Activated CD4-positive, alpha-beta T cell treated with anti-CD3 and anti-CD28 coated beads for 1 hour (primary cell): ENCODE measurements around the gene TNNI2.
A peak's percentile ranks its signal among the peaks of the same experiment; 100 is the strongest.

Source experiments
- DNase-seq: peaks from one replicate; pipeline ENCODE4 v3.0.0-alpha.2; 2020

TNNI2 gene

DNA sequence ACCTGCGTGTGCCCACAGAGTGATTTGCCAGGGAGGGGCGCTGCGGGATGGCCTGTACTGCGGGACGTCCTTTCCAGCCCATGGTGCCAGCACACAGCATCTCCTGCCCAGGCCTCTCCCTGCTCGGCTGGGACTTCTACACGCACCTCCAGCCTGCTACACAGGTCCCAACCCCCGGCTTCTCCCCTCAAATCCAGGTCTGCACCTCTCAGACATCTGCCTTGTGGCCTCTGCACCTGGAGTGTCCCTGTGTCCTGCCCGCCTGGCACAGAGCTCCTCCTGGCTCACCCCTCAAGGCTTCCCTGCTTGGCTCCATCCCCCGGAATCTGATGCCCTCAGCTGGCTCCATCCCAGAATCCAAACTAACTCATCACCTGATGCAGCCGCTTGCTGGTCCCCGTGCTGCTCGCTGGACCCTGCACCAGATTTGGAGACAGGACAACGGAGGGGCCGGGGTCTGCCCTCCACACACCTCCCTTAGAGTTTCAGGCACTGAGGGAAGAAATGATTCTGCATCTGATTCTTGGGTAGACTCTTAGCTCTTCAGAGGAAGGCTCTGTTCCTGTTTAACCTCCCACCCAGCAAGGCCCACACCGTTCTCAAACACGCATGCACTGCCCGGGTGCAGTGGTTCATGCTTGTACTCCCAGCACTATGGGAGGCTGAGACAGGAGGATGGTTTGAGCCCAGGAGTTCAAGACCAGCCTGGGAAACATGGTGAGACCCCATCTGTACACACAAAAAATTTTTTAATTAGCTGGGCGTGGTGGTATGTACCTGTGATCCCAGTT, 10.1 kb downstream of the TNNI2 start:
- DNase-seq, result no peak

DNA sequence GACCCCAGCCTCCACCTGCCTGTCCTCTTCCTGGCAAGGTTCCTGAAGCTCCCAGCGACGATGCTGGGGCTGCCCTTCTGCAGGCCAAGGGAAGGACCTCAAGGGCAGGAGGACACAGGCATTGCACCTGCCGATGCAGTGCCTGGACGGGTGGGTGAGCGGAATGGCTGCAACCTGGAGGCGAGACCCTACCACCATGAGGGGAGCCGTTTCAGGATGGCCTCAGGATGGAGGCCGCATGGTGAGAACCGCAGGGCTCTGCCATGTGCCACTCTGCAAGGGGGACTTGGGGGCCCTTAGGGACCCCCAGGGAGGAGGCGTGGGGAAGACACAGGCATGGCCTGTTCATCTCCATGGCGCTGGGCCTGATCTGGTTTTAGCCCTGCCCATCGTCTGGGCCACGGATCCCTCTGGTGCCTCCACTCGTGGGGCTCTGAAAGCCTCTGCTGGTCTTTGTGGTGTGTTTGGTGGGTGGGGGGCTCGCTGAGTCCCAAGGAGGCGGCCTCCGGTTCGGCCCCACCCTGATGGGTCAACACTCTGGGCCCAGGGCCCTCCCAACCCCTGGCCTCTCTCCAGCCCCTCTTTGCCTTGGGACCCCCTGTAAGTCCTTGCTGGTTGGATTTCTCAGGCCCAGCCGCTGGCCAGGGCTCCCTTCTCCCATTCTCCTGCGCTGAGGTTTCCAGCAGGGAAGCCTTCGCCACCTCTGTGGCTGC, 12.8 kb downstream of the TNNI2 start:
- no peak for DNase-seq

DNA sequence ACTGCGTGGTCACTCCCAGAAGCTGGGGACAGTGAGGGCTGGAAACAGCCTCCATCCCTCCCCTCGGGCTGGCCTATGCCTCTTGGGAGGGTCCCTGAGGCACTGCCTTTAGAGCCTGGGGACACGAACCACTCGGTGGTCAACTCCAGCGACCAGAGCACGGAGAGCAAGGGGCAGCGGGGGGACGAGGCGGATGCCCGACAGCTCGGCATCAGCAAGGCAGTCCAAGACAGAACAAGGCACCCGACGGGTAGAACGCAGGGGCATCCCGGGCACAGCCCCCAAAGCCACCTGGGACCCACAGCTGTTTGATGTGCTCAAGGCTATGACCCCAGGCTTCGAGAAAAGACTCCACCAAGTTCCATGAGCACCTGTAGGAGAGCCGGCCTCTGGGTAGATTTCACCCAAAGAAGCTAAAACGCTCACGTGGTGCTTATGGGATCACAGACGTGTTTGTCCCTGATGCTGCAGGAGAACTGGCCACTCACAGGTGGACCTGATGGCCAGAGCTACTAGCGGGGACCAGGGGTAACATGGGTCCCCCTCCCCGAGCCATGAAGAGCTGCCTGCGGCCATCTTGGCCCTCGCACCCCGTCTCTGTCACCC, 13.6 kb downstream of the TNNI2 start:
- DNase-seq, result no peak

DNA sequence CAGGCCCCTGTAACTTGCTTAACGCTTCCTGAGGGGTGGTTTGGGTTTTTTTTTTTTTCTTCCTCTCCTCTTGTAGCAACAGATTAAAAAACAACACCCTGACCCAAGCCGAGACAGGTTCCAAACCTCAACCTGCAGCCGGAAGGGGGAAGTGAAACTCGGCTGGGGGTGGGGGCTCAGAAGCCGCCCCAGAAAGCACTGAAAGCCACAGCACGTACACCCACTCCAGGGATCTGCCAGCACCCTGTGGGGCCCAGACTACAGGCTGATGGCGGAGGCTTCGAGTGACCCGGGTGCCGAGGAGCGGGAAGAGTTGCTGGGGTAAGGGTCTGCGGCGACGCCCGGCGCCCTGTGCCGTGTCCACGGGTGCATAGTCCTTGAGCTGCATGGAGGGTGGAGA, 14.1 kb downstream of the TNNI2 start, which contains the start of gene LSP1:
Gene LSP1 (plus strand): TSS at position 208 of the 400 bp plus-strand sequence. CDS start 61 bp downstream, at position 269.
- DNase-seq, result peak; percentile 60

DNA sequence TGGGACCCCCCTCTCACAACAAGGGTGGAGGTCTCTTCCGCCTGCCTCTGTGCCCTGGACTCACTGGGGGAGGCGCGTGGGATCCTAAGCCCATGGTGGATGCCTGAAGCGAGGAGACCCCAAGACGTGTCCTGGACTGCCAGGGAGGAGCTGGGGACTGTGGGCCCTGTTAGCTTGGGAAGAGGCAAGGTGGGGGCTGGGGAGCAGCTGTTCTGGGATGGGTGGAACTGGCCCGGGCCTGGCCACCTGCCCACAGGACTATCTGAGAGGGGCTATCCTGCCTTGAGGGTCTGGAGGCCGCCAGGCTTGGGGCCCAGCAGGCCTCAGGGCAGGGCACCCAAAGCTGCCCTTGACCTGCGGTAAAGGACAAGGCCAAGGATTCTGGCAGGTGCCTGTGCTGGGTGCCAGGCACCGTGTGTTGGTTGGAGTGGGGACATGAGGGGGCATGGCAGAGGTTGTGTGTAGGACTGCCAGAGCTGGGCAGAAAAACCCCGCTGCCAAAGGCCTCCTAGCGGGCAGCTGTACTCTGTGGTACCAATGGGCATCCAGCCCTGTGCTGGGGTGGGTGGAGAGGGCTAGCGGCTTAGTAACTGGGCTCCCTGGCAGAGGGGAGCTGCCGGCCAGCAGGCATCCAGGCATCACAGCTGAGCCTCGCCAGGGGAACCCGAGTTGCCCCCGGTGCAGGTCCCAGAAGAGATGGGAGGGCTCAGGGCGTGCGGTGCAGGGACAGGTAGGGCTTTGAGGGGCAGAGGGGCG, 14.8 kb downstream of the TNNI2 start:
- DNase-seq, result no peak

DNA sequence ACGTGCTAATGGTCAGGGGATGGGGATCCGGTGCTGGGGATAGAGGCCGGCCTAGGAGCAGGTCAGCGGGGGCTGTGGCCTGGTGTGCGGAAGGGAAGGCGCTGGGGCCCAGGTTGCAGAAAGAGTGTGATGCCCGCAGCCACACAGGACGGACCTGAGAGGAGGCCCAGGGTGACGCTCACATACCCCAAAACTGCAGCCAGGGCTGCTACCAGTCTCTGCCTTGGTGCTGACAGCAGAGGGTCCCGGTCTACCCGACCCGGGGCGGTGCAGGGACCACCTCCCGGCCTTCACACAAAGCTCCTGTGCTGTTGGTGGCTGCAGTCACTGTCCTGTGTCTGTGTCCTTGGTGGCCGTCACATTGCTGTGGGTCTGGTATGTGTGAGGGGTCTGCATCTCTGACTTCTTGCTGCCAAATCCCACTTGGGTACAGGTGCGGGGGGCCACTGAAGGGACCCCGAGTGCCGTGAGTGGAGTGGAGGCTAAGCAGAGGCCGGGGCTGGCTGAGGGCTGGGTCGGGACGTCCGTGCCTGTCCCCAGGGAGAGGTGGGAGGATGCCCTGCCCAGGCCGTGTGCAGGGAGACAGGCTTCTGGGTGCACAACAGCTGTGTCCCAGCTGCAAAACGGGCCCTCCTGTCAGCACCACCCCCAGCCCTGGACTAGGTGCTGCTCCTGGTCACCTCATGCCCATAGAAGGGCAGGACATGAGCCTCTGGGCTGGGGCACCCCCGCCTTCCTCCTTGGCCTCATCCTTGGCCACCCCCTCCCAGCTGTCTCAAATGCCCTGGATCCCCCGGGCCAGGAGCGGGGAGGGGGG, 15.6 kb downstream of the TNNI2 start:
- DNase-seq, result no peak

DNA sequence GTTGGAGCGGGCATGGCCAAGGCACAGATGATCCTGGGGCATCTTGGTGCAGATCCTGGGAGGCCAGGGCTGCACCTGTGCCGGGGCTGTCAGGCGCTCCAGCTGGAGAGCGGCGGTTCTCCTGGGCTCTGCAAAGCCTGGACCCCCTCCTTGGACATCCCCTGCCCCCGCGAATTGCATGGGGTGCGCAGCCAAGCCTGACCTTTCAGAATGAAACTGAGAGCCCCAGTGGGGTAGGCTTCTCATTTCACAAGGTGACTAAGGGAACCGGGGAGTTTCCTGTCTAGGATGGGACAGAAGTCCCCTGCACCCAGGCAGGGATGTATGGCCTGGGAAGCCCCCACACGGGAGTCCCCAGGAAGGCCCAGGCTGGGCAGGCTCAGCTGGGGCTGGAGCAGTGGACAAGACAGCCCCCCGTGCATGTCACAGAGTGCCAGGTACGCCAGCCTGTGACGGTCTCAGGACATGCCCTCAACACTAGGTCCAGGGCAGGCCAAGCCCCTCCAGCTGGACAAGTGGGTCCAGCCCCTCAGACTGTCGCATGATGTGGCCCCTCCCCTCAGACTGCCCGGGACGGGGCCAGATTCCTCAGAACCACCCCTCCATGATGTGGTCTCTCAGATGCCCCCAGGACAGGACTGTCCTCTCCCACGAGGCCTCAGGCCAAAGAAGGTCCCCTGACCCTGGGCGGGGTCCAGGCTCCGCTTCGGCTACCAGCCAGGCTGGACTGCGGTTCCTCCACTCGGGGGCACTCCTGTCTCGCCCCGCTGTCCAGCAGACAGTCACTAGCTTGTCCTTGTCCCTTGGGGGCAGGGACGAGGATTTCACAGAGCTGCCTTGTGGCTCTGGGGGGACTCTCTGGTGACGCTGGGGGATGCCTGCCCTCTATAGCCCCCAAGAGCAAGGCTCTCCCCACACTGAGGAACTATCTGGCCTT, 16.4 kb downstream of the TNNI2 start:
- no peak for DNase-seq

DNA sequence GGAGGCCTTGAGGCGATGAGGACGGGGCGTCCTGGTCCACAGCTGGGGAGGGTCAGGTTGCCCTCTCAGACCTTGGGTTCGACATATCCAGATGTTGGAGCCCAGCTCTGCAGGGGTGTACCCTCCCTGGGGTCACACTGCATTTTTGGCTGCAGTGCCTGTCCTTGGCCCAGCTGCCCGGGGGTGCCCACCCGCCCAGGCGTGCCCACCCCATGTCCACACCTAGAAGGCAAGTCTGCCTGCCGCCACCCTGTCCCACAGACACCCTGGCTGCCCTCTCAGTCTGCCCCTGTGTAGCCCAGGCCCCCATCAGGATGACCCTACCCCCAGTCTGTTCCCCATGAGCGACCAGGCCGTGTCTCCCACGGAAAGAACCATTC, 17.1 kb downstream of the TNNI2 start:
- DNase-seq, result no peak

DNA sequence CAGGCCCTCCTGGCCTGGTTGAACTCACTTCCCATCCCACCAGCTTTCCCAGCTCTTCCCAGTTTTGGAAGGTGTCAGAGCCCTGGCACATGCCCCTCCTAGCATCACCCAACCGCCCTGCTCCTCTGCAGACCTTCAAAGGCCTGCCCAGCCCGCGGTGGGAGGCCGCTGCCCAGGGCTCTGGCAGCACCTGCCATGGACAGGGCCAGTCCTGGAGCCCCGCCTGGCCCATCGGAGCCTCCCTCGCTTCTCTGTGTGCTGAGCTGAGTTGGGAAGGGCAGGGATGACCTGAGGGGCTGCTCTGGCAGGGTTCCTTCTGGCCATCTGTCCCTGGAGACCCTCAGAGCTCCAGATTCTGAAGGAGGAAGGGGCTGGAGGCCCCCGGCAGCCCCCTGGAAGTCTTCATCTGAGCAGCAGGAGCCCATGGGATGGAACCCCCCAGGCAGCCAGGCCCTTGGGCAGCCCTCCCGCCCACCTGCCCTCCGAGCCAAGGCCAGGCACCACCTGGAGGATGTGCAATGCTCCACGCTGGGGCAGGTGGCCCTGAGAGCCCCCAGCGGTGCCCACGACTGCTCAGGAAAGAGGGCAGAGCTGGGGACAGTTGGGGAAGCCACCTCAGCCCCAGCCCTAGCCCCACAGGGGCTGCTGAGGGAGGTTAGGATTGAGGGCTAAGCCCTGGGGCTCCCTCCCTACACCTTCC, 17.7 kb downstream of the TNNI2 start:
- no peak for DNase-seq

DNA sequence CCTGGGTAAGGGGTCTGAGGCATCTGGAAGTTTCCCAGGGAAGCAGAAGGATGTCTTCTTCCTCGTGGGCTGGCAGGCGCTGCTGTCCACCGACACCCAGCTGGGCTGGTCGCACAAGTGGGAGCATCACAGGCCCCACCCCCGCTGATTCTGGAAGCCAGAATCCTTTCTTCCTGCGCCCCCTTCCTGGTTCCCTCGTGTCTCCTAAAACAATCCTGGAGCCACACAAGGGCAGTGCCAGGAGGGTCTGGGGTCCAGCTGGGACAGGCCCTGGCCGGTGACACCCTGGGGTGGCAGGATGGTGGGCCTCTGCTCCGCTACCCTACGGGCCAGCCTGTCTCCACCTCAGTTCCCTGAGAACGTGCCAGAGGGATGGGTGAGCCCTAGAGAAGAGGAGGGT, 18.3 kb downstream of the TNNI2 start:
- DNase-seq, result no peak

DNA sequence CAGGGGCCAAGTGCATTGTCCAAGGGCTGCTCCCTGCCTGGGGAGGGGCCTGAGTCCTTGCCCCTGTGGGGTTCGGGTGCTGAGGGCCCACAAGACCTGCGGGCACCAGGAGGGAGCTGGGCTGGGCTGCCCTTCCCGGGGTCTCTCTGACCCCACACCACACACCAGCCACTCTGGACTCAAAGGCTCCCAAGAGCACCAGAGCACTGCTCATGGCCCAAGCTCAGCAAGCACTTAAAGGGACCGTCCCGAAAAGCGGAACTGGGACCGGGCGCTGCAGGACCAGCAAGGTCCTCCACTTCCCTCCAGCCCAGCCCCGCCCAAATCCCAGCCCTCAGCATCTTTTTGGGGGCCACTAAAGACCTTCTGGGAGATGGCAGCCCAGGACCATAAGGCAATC, 19.4 kb downstream of the TNNI2 start:
- DNase-seq, result no peak

DNA sequence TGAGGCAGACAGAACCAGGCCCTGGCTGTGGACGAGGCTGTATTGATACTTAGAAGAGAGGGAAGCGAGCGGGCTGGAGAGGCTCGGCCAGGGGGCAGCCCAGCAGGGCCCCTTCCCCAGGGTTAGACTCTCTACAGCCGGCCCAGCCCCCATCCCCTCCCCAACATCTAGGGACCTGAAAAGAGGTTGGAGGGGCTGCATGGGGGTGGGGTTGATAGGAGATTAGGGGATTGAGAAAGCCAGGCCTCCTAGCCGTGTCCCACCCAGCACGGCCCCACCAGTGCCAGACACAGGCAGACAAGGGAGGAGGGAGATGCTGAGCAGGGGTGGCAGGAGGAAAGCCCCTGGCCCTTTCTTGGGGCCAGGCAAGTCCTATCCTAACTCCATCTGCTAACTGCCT, 19.8 kb downstream of the TNNI2 start:
- DNase-seq, result no peak

DNA sequence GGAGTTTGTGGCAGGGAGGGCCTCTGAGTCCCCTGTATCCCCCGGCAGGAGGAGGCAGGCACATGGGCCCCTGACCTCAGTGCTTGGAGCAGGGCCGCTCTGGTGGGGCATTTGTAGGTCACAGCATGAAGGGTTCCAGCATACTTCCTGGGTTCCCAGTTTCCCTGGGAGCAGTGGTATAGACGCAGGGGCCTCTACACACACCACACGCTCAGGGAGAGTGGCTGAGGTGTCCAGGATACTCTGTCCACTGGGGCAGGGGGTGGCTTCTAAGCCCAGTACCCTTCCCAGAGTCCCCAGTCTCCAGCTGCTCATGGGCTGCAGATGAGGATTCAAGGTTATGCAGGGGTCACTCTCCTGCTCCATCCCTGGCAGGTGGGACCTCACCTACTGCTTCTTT, 20.2 kb downstream of the TNNI2 start:
- DNase-seq, result no peak

DNA sequence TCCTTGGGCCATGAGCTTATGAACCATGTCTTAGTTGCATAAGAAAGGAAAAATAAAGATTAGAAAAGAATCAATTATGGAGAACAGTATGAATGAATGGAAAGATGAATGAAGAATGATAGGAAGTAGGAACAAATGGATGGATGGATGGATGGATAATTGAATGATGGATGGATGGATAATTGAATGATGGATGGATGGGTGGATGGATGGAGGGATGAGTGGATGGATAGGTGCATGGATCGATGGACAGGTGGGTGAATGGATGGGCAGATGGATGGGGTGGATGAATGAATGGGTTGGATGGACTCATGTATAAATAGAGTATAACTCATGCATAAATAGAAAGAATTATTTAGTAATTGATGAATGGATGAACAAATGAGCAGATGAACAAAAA, 21.3 kb downstream of the TNNI2 start:
- no peak for DNase-seq

DNA sequence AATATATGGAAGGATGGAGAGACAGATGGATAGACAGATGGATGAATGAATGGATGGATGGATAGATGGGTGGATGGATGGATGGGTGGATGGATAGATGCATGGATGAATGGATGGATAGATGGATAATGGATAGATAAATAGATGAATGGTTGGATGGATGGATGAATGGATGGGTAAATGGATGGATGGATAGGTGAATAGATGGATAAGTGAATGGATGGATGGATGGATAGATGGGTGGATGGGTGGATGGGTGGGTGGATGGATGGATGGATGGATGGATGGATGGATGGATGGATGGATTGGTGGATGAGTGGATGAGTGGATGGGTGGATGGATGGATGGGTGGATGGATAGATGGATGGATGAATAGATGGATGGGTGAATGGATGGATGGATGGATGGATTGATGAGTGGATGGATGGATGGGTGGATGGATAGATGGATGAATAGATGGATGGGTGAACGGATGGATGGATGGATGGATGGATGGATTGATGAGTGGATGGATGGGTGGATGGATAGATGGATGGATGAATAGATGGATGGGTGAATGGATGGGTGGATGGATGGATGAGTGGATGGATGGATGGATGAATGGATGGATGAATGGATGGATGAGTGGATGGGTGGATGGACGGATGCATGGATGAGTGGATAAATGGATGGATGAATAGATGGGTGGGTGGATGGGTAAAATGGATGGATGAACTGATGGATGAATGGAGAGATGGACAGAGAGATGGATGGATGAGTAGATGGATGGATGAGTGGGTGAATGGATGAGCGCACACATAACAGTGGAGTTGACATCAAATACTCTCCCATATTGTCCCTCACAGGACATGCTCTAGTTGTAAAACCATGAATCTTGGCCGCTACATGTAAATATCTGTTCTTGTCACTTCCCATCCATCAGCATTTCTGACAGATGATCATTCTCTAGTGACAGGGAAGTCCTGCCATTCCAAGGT, 22.9 kb downstream of the TNNI2 start:
- no peak for DNase-seq

DNA sequence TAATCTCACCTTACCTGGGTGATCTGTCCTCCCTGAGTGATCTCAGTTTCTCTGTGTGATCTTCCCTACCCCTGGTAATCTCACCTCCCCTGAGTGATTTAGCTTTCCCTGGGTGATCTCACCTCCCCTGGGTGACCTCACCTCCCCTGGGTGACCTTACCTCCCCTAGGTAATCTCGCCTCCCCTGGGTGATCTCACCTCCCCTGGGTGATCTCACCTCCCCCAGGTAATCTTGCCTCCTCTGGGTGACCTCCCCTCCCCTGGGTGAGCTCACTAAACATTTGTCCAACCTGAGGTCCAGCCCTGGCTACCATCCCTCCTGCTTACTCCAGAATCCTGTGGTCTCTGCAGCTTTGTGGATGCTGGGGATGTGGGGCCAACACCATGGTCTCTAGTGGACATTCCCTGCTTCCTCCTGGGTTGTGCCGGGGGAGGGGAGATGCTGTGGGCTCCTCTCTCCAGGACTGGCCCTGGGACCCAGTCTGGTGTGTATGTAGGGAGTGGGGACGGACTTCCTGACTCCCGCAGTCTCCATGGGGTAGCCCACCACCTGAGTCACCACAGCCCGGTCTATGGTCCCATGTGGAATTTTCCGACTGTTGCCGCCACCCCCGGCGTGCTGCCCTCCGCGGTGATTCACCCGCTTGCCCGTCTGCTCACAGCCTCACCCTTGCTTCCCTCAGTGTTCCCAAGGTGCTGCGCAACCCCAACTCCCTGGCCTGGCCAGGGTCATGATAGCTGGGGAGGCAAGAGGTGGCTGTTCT, 24.0 kb downstream of the TNNI2 start:
- no peak for DNase-seq

DNA sequence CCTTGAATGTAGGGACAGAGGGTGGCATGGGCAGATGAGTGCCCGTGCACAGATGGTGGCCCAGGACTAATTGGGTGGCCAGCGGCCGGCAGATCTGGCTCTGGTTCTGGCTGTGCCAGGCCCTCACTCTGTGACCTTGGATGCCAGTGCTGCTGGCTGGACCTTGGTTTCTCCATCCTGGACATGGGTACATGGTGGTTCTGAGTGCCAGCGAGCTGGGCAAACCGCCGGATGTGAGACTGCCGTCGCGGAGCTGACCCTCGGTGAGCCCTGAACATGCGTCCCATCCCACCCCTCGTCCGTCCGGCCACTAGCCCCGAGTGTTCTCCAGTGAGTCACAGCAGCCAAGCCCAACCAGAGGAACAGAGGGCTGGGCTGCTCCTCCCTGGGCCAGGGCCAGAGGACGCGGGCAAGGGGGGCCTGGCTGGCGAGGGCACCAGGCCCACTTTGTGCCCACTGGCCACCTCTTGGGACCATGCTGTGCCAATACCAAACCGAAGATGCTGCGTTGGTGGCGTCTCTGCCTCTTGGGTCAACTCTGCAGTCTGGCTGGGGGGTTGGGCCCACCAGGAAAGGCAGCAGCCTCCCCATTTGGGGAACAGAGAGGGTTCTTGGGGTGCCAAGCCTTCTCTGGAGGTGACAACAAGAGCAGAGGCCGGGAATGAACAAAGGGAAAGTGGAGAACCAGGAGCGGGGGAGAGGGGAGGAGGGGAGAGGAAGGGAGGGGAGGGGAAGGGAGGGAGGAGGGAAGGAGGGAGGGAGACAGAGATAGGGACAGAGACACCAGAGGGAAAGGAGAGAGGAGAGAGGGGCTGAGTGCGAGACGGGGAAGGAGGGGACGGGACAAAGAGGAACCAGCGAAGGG, 24.8 kb downstream of the TNNI2 start:
- no peak for DNase-seq

DNA sequence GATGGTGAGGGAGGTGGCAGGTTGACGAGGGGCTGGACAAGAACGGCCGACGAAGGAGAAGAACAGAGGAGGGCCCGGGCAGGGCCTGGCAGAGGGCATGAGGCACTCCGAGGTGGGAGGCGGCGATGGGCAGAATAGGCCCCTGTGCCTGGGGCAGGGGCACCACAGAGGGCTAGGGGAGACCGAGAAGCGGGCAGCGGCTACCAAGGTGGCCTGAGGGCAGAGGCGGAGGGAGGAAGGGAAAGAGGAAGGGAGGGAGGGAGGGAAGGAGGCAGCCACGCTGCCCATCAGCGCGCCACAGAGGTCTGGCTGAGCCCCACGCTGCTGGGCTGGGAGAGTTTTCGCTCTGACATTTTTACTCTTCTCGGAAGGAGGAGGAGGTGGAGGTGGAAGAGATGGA, 25.4 kb downstream of the TNNI2 start:
- DNase-seq, result no peak
